GM12873 (cell line): ENCODE results near the gene NIFK.

Experiments used
- CTCF ChIP-seq: IDR thresholded peaks from 2 replicates; pipeline ENCODE4 v1.5.1; 2012; ENCODE audit warnings: low read depth, mild to moderate bottlenecking, moderate library complexity, low read length, control low read depth; ENCODE audit not compliant: insufficient read depth; ENCODE audit errors: missing control alignments

Gene NIFK

GRCh38 chr2:121731366-121731765, 5.3 kb downstream of the NIFK start:
- TF ChIP-seq CTCF: no peak

DNA sequence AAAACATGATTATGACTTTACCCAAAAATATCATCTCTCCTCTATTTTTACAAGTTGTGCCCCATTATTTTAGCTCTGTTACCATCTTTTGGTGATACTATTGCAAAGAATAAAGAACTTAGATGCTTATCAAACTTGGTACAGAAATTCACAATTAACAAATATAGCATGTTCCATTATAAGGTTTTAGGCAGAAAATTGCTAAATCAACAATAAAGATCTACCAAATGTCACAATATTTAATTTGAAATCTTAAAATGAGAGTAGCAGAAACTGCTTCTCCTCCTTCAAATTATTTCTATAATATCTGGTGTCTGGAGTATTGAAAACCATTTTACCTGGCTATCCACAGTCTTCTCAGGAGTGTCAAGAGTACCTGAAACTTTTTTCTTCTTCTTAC, 8.7 kb downstream of the NIFK start:
- no peak for TF ChIP-seq CTCF

DNA sequence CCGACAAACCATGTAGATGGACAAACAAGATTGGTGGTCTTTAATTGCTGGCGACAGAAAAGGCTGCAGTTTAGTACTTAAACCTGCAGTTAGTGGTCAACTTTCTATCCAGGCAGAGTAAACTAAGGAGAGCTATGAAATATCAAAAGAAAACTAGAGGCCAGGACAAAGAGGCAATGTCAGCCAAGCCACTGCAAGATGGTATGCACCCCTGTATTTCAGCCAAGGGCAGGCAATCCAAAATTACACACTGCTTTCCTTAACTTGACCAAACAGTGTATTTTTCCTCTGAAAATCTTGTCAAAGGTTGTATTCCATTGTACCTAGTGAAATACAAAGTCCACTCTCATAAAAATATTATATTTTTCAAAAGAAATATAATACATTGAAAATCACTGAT, 9.3 kb downstream of the NIFK start:
- TF ChIP-seq CTCF: no peak

DNA sequence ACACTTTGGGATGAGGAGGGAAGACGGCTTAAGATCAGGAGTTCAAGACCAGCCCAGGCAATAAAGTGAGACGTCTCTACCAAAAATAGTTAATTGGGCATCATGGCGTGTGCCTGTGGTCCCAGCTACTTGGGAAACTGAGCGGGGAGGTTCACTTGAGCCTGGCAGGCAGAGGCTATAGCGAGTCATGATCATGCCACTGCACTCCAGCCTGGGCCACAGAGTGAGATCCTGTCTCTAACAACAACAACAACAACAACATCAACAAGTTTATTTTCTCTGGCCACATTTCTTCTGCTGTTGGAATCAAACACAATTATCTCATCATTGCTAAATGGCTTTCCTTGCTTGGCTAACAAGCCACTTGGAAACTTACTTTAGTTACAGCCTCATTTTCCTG, 13.4 kb downstream of the NIFK start:
- no peak for TF ChIP-seq CTCF

GRCh38 chr2:121722479-121722878, 14.2 kb downstream of the NIFK start:
- TF ChIP-seq CTCF: no peak

GRCh38 chr2:121721926-121722325, 14.7 kb downstream of the NIFK start:
- no peak for TF ChIP-seq CTCF

- no peak for TF ChIP-seq CTCF
Observed at GRCh38 chr2:121717529-121717928, 19.1 kb downstream of the NIFK start.
